ENCODE data around the gene RBM20.

GRCh38 chr10:110656612-110657011 is 12.5 kb downstream of the RBM20 start:
- no peak for TF ChIP-seq CTCF (conservative IDR thresholded peaks at IDR 0.05)
- no peak for TF ChIP-seq EZH2 (IDR thresholded peaks at IDR 0.05; ENCODE audit: low read depth)

All from PC-9 (cell line).